Trophoblast cell (in vitro differentiated cells and primary cell): ENCODE data around the gene AMACR.

Experiments used
- DNase-seq, 2 donors: peaks; one replicate each; pipeline ENCODE4 v3.0.0-alpha.2; 2016
- H2AFZ ChIP-seq: 2 replicates; pipeline ENCODE4 v1.6.1; 2013; ENCODE audit warnings: low read length, moderate library complexity, mild to moderate bottlenecking; ENCODE audit not compliant: insufficient read depth, poor library complexity
- H2AK5ac ChIP-seq: 2 replicates; pipeline ENCODE4 v1.6.1; 2013; ENCODE audit warnings: mild to moderate bottlenecking, low read length
- H2BK120ac ChIP-seq: 2 replicates; pipeline ENCODE4 v1.6.1; 2013; ENCODE audit warnings: low read length, mild to moderate bottlenecking, moderate library complexity; ENCODE audit not compliant: insufficient read depth, poor library complexity
- H2BK12ac ChIP-seq: 2 replicates; pipeline ENCODE4 v1.6.1; 2013; ENCODE audit warnings: mild to moderate bottlenecking, low read length, moderate library complexity
- H2BK5ac ChIP-seq: 2 replicates; pipeline ENCODE4 v1.6.1; 2013; ENCODE audit warnings: low read length, low read depth, moderate library complexity, mild to moderate bottlenecking; ENCODE audit not compliant: poor library complexity
- H3K14ac ChIP-seq: 2 replicates; pipeline ENCODE4 v1.6.1; 2013; ENCODE audit warnings: mild to moderate bottlenecking, low read length
- H3K18ac ChIP-seq: 2 replicates; pipeline ENCODE4 v1.6.1; 2013; ENCODE audit warnings: mild to moderate bottlenecking, low read length
- H3K23ac ChIP-seq: 2 replicates; pipeline ENCODE4 v1.6.1; 2013; ENCODE audit warnings: low read length
- H3K27ac ChIP-seq: 2 replicates; pipeline ENCODE4 v1.5.1; 2013; ENCODE audit warnings: low read depth, mild to moderate bottlenecking, inconsistent platforms, low read length, moderate library complexity
- H3K27me3 ChIP-seq: 2 replicates; pipeline ENCODE4 v1.6.1; 2013; ENCODE audit warnings: inconsistent platforms, mild to moderate bottlenecking, low read length, moderate library complexity; ENCODE audit not compliant: insufficient read depth
- H3K36me3 ChIP-seq, 2 experiments: 1 replicate in 1 of 2; 2 replicates in 1 of 2; pipeline ENCODE4 v1.6.1; 2013; ENCODE audit warnings: low read length in 2 of 2, mild to moderate bottlenecking in 2 of 2, moderate library complexity in 1 of 2; ENCODE audit not compliant: insufficient read depth in 2 of 2, control insufficient read depth in 1 of 2
- H3K4ac ChIP-seq: 2 replicates; pipeline ENCODE4 v1.6.1; 2013; ENCODE audit warnings: low read depth, mild to moderate bottlenecking, low read length, moderate library complexity
- H3K4me1 ChIP-seq, 2 experiments: 1 replicate in 1 of 2; 2 replicates in 1 of 2; pipeline ENCODE4 v1.6.1; 2013; ENCODE audit warnings: low read length in 2 of 2, mild to moderate bottlenecking in 2 of 2, moderate library complexity in 1 of 2; ENCODE audit not compliant: insufficient read depth in 2 of 2, control insufficient read depth in 1 of 2
- H3K4me2 ChIP-seq: 2 replicates; pipeline ENCODE4 v1.6.1; 2013; ENCODE audit warnings: inconsistent platforms, mild to moderate bottlenecking, low read length, moderate library complexity
- H3K4me3 ChIP-seq: 2 replicates; pipeline ENCODE4 v1.5.1; 2013; ENCODE audit warnings: mild to moderate bottlenecking, low read depth, low read length, inconsistent platforms
- H3K79me1 ChIP-seq: one replicate; pipeline ENCODE4 v1.6.1; 2013; ENCODE audit warnings: low read length
- H3K79me2 ChIP-seq: 2 replicates; pipeline ENCODE4 v1.6.1; 2013; ENCODE audit warnings: low read length, mild to moderate bottlenecking; ENCODE audit not compliant: control insufficient read depth, insufficient read depth, poor library complexity
- H3K9ac ChIP-seq: 2 replicates; pipeline ENCODE4 v1.6.1; 2013; ENCODE audit warnings: mild to moderate bottlenecking, low read length
- H3K9me3 ChIP-seq: 2 replicates; pipeline ENCODE4 v1.6.1; 2013; ENCODE audit warnings: low read depth, mild to moderate bottlenecking, control low read depth, inconsistent platforms, low read length; ENCODE audit not compliant: insufficient read depth
- H4K12ac ChIP-seq: 2 replicates; pipeline ENCODE4 v1.6.1; 2013; ENCODE audit warnings: low read depth, mild to moderate bottlenecking, low read length, moderate library complexity
- H4K8ac ChIP-seq: 2 replicates; pipeline ENCODE4 v1.6.1; 2013; ENCODE audit warnings: low read depth, mild to moderate bottlenecking, low read length, moderate library complexity
- H4K91ac ChIP-seq: one replicate; pipeline ENCODE4 v1.6.1; 2013; ENCODE audit warnings: low read depth, mild to moderate bottlenecking, low read length, moderate library complexity
- WGBS: extraction: QIAGEN DNeasy Blood & Tissue Kit; methylation state at CpG from one replicate; pipeline ENCODE4 v1.1.7; 2013; ENCODE audit warnings: missing lambda C conversion rate; ENCODE audit not compliant: insufficient read length, insufficient coverage; ENCODE audit errors: extremely low coverage; 5-methylcytosine and 5-hydroxymethylcytosine counted together

AMACR gene

DNA sequence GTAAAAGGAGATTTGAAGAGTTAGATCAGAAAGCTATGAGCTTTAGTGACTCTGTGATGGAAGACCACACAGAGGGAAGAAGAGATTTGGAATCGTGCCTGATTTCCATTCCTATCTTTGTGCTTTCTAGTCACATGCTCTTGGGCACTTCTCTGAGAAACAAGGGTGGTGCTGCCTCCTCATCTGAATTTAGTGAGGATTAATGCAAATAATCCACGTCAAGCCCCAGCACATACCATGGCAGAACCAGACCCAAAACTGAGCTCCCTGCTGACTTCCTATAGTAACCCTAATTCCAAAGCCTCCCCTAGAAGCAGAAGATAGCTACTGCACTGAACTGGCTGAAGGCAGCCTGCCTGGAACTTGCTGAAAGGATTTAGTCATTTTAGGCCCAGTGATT is 41.0 kb downstream of the AMACR start:
- no peak overlapping the region for H2BK5ac ChIP-seq
- no peak overlapping the region for H3K4me2 ChIP-seq
- H3K9ac ChIP-seq: no peak overlapping the region
- no peak overlapping the region for H2AK5ac ChIP-seq
- no peak overlapping the region for H3K27ac ChIP-seq
- peaks cover 3% of the 10 kb centered on the region for H3K27me3 ChIP-seq
- no peak overlapping the region for H4K12ac ChIP-seq
- no peaks in the 10 kb centered on the region for H3K79me1 ChIP-seq
- H4K8ac ChIP-seq: no peak overlapping the region
- no peak overlapping the region for H3K4me3 ChIP-seq
- H3K79me2 ChIP-seq: no peaks in the 10 kb centered on the region
- no peak overlapping the region for H4K91ac ChIP-seq
- H3K14ac ChIP-seq: no peak overlapping the region
- H2AFZ ChIP-seq: no peak overlapping the region
- no peak overlapping the region for H2BK120ac ChIP-seq
- H3K9me3 ChIP-seq: no peaks in the 10 kb centered on the region
- no peak overlapping the region for H3K4ac ChIP-seq
- no peak for DNase-seq
- H3K36me3 ChIP-seq: no peaks in the 10 kb centered on the region
- H3K4me1 ChIP-seq: no peaks in the 10 kb centered on the region
- H3K18ac ChIP-seq: no peak overlapping the region
- H3K23ac ChIP-seq: no peak overlapping the region
- H2BK12ac ChIP-seq: no peak overlapping the region
- WGBS: no CpG with 5 or more reads among the region's 2 CpGs

- H3K4me1 ChIP-seq: no peaks in the 10 kb centered on the region
- no peak overlapping the region for H3K9ac ChIP-seq
- no peak overlapping the region for H3K14ac ChIP-seq
- H3K4me3 ChIP-seq: no peak overlapping the region
- no peaks in the 10 kb centered on the region for H3K79me2 ChIP-seq
- WGBS: no CpG with 5 or more reads among the region's 2 CpGs
- no peak overlapping the region for H3K18ac ChIP-seq
- no peak overlapping the region for H2AK5ac ChIP-seq
- no peak overlapping the region for H4K8ac ChIP-seq
- H3K27ac ChIP-seq: no peak overlapping the region
- no peak overlapping the region for H2BK5ac ChIP-seq
- H4K91ac ChIP-seq: no peak overlapping the region
- H2BK12ac ChIP-seq: no peak overlapping the region
- H3K23ac ChIP-seq: no peak overlapping the region
- no peaks in the 10 kb centered on the region for H3K9me3 ChIP-seq
- no peak overlapping the region for H3K4ac ChIP-seq
- peaks cover 3% of the 10 kb centered on the region for H3K27me3 ChIP-seq
- DNase-seq: no peak
- H3K36me3 ChIP-seq: no peaks in the 10 kb centered on the region
- H2BK120ac ChIP-seq: no peak overlapping the region
- H4K12ac ChIP-seq: no peak overlapping the region
- H2AFZ ChIP-seq: no peak overlapping the region
- no peak overlapping the region for H3K4me2 ChIP-seq
- H3K79me1 ChIP-seq: no peaks in the 10 kb centered on the region
Observed at GRCh38 chr5:33964132-33964700, 43.6 kb downstream of the AMACR start.

- WGBS: no CpG with 5 or more reads among the region's 2 CpGs
- Histone ChIP-seq H3K9me3 (peaks cover 4% of the 10 kb centered on the region), H3K27me3 (no peaks in the 10 kb centered on the region), H3K27ac (no peak overlapping the region), H2BK120ac (no peak overlapping the region), H3K79me2 (no peaks in the 10 kb centered on the region), H3K4me3 (no peak overlapping the region), H3K4me2 (no peak overlapping the region), H2AFZ (no peak overlapping the region), H4K12ac (no peak overlapping the region), H3K4me1 (no peaks in the 10 kb centered on the region), H3K9ac (no peak overlapping the region), H2BK5ac (no peak overlapping the region), H3K79me1 (no peaks in the 10 kb centered on the region), H3K14ac (no peak overlapping the region), H4K91ac (no peak overlapping the region), H4K8ac (no peak overlapping the region), H3K36me3 (no peaks in the 10 kb centered on the region), H2BK12ac (no peak overlapping the region), H2AK5ac (no peak overlapping the region), H3K4ac (no peak overlapping the region), H3K23ac (no peak overlapping the region), H3K18ac (no peak overlapping the region)
- no peak for DNase-seq
Observed at GRCh38 chr5:33958176-33958575, 49.7 kb downstream of the AMACR start.

GRCh38 chr5:33957577-33958150 is 50.2 kb downstream of the AMACR start:
- WGBS: no CpG with 5 or more reads among the region's 2 CpGs

More at GRCh38 chr5:33957577-33958150, 50.2 kb downstream of the AMACR start:
- H4K91ac ChIP-seq: no peak overlapping the region
- H3K27ac ChIP-seq: no peak overlapping the region
- H2BK12ac ChIP-seq: no peak overlapping the region
- H3K18ac ChIP-seq: no peak overlapping the region
- no peak overlapping the region for H2AFZ ChIP-seq
- DNase-seq: no peak
- H3K9me3 ChIP-seq: peaks cover 4% of the 10 kb centered on the region
- no peak overlapping the region for H3K4me2 ChIP-seq
- H3K4me1 ChIP-seq: no peaks in the 10 kb centered on the region
- no peak overlapping the region for H4K12ac ChIP-seq
- H3K14ac ChIP-seq: no peak overlapping the region
- no peak overlapping the region for H3K9ac ChIP-seq
- no peak overlapping the region for H3K4me3 ChIP-seq
- H2BK120ac ChIP-seq: no peak overlapping the region
- no peaks in the 10 kb centered on the region for H3K27me3 ChIP-seq
- H3K4ac ChIP-seq: no peak overlapping the region
- no peaks in the 10 kb centered on the region for H3K36me3 ChIP-seq
- H3K79me1 ChIP-seq: no peaks in the 10 kb centered on the region
- no peak overlapping the region for H2BK5ac ChIP-seq
- H4K8ac ChIP-seq: no peak overlapping the region
- H3K23ac ChIP-seq: no peak overlapping the region
- no peaks in the 10 kb centered on the region for H3K79me2 ChIP-seq
- H2AK5ac ChIP-seq: no peak overlapping the region
